Right ventricle myocardium inferior (tissue), 1 donor: ENCODE measurements around the gene N4BP3. TPM values are rescaled to one million over a fixed set of nuclear protein-coding genes. Genes with fewer than 3 reads are reported as not detected.

ENCODE experiments used
- ATAC-seq: fragments of 200-7000 bp; cut with Tn5 transposase; one replicate; pipeline ENCODE4 v1.9.1; 2020; ENCODE audit warnings: mild to moderate bottlenecking, moderate library complexity
- DNase-seq: peaks from one replicate; pipeline ENCODE4 v3.0.0; 2021; ENCODE audit errors: missing footprints
- intact Hi-C: fragments of 100-400 bp; cut with DNase I; formaldehyde crosslinking; loops from one replicate; pipeline ENCODE4 v1.11.0; 2022
- total RNA-seq: library from RNA; stranded (reverse); fragmentation: NEBNext Ultra II Directional; extraction: Animal tissue kit (Norgen Biotek cat#: 25700); gene quantifications from one replicate; pipeline ENCODE4 v1.2.1, GENCODE V29; 2021
- donor health status: DM: no; HTN: yes; CAD: no; lungs with severe emphysema.

The N4BP3 gene
- total RNA-seq, 1 donor from 2014 or later: 2.9 TPM

DNA sequence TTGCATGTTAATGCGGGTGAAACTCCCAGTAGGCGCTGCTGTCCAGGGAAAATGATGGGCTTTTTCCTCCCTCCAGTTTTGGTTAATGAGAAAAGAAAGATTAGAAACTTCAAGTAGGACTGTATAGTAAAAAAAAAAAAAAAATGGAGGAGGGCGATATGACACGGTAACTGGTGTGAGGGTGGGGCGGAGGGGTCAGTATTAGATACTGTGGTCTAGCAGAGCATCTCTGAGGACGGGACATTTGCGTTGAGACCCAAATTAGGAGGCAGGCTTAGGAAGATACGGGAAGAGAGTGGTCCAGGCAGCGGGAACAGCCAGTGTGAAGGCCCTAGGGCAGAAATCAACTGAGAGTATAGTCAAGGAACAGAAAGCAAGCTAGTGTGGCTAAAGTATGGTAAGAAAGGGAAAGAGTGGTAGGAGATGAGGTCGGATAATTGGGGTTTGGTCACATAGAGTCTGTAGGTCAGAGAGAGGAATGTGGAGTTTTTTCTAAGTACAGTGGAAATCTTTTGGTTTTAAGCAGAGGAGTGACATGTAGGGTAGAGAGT, 18.2 kb downstream of the N4BP3 start:
- intact Hi-C loops: loop anchor here (2.0 kb wide), 1 partner anchor 19 kb away; the partner anchor contains the start of gene N4BP3
- ATAC-seq (no peak), DNase-seq (no peak)

DNA sequence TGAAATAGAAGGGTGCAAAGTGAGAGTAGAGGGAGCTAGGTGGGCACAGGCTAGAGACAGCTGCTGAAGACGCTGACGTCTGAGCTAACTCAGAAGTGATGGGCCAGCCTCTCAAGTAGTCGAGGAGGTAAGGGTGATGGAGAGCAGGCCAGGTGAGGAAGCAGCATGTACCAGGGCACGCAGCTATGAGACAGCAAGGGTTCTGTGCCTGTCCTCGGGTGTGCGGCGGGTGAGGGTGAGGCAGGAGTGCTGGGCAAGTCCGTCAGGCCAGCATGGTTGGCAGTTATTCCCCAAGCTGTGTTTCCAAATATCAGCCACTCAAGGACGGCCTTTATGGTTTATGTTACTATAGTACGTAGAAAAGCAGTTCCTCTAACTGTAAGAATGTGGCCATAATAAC, 23.7 kb downstream of the N4BP3 start:
- DNase-seq: no peak
- intact Hi-C loops: no loop called here

DNA sequence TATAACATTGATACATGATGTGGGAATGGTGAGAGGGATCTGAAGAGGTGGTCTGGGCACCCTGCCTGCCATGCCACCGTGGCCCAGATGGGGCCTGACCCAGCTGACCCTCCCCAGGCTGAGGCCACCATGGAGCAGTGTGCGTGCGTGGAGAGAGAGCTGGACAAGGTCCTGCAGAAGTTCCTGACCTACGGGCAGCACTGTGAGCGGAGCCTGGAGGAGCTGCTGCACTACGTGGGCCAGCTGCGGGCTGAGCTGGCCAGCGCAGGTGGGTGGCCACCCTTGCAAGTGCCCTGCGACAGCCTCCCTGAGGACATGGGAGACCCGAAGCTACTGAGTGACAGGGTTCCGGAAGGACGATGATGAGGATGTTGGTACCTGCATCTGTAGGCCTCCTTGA, 24.7 kb downstream of the N4BP3 start:
- intact Hi-C loops: no loop called here
- DNase-seq (no peak), ATAC-seq (peak; percentile 32)

More for the DNA sequence above, 23.7 kb downstream of the N4BP3 start:
- no peak for ATAC-seq

DNA sequence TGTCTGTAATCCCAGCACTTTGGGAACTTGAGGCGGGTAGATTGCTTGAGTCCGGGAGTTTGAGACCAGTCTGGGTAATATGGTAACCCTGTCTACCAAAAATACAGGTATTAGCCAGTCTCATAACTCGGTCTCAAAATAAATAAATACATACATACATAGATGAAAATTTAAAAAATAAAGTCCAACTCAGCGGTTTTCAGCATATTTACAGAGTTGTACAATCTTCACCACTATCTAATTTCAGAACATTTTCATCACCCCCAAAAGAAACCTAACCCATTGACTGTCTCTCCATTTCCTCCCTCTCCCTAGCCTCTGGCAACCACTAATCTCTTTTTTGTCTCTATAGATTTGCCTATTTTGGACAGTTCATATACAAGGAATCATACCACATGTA, 28.2 kb downstream of the N4BP3 start:
- intact Hi-C loops: no loop called here

DNA sequence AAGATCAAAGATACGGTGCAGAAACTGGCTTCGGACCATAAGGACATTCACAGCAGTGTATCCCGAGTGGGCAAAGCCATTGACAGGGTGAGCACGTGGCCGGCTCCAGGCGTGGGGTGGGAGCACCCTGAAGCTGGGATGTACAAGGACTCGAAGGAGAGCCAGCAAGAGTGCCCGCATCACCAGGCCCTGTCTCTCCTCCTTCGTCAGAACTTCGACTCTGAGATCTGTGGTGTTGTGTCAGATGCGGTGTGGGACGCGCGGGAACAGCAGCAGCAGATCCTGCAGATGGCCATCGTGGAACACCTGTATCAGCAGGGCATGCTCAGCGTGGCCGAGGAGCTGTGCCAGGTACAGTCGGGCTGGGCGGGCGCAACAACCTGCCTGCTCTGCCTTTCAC, 29.3 kb downstream of the N4BP3 start:
- intact Hi-C loops: no loop called here
- DNase-seq (no peak), ATAC-seq (no peak)

More for the DNA sequence above, 28.2 kb downstream of the N4BP3 start:
- DNase-seq (no peak), ATAC-seq (no peak)

DNA sequence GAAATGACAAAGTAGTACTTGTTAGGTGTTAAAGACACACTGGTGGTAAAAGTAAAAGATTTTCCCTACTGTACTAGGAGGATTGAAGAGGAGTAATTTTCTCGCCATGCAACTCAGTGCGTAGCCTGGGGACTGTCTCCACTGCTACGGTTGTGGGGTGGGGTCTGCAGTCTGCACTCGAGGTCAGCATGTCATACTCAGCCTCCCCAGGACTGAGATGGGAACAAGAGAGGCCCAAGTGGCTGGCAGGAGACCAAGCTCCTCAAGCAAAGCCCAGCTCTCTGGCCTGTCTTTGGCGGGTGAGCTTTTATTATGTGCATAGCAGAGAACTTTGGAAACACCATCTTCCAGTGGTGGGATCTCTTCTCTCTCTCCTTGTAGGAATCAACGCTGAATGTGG, 29.9 kb downstream of the N4BP3 start:
- intact Hi-C loops: no loop called here
- no peak for DNase-seq

DNA sequence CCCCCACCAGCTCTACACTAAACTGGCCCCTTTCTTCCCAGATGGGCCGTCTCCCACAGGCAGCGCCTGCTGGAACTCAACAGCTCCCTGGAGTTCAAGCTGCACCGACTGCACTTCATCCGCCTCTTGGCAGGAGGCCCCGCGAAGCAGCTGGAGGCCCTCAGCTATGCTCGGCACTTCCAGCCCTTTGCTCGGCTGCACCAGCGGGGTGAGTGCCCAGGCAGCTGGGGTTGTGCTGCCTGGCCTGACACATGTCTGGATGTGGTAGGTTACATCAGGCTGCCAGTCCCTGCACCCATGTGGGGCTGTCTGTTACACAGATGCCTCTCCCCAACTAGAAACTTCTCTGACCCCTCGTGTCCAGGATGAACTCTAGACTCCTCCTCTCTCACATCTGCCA, 30.6 kb downstream of the N4BP3 start:
- ATAC-seq: peak; percentile 84
- intact Hi-C loops: no loop called here
- peak; percentile 87 for DNase-seq

More for the DNA sequence above, 29.9 kb downstream of the N4BP3 start:
- ATAC-seq: no peak

DNA sequence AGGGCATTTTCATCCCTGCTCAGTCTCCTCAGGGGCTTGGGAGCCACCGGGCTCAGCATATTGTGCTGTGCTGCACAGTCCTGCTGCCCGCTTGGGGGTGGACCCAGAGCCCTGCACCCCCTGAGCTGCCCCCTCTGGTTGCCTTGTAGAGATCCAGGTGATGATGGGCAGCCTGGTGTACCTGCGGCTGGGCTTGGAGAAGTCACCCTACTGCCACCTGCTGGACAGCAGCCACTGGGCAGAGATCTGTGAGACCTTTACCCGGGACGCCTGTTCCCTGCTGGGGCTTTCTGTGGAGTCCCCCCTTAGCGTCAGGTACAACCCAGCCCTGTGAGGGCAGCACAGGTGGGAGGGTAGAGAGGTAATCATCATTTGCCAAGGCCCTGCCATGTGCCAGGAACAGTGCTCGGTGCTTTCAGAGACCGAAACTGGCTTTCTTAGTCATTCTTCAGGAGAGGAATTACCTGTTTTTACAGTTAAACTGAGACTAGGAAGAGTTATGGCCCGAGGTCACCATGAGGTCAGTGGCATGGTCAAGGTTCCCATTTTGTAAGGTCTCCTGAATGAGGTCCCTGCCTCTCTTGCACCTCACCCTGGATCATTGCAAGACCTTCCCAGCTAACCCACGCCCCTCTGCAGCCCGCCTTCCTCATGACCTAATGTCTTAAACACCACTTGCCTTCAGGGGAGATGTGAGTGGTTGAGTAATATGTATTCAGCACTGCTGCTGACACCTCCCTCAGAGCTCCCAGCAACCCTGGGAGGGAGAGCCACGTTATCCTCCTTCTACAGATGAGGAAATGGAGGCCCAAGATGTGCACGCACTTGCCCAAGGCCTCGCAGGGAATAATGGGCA, 32.9 kb downstream of the N4BP3 start:
- no peak for ATAC-seq
- intact Hi-C loops: loop anchor here (1.0 kb wide), 1 partner anchor 70 kb away; no protein-coding TSS in a partner anchor
- DNase-seq: no peak

DNA sequence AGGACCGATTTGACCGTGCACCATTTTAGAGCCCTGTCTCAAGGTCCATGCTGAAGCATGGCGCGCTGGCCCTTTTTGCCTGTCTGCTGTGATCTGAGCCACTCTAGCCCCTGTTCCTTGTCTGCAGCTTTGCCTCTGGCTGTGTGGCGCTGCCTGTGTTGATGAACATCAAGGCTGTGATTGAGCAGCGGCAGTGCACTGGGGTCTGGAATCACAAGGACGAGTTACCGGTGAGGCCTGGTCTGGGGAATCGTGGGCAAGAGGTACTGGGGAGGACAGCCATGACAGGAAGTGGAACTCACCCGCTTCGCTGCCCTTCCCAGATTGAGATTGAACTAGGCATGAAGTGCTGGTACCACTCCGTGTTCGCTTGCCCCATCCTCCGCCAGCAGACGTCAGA, 34.1 kb downstream of the N4BP3 start:
- no peak for DNase-seq
- ATAC-seq: no peak
- intact Hi-C loops: no loop called here

DNA sequence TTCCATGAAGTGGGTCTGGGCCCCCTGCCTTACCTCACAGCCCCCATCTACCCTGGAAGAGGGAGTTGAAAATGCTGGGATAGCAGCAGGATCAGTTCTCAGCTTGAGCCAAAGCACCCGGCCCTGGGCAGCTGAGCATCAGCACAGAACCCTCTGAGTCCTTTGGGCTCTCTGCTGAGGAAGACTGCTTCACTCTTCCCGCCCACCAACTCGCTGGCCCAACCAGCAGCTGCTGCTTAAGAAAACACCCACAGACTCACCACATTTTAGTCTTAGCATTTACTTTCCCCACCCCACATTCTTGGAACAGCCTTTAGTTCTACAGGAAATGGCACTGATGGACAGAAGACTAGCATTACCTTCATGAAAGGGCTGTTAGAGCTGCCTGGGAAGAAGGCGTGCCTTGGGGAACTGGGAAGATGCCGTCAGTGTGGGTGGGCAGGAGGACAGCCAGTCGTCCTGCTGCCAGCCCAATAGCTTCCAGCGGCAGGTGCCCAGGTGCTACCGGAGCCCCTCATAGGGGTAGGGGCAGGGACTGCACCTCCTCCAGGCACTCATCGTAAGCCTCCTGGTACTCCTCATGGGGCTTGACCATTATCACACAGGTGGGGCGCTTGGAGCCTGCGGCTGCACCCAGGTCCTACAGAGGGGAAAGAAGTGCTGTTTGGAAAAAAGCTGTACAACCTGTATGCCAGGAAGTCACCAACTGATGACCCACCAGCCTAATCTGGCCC, 36.0 kb downstream of the N4BP3 start:
- DNase-seq: no peak
- ATAC-seq: no peak
- intact Hi-C loops: no loop called here

DNA sequence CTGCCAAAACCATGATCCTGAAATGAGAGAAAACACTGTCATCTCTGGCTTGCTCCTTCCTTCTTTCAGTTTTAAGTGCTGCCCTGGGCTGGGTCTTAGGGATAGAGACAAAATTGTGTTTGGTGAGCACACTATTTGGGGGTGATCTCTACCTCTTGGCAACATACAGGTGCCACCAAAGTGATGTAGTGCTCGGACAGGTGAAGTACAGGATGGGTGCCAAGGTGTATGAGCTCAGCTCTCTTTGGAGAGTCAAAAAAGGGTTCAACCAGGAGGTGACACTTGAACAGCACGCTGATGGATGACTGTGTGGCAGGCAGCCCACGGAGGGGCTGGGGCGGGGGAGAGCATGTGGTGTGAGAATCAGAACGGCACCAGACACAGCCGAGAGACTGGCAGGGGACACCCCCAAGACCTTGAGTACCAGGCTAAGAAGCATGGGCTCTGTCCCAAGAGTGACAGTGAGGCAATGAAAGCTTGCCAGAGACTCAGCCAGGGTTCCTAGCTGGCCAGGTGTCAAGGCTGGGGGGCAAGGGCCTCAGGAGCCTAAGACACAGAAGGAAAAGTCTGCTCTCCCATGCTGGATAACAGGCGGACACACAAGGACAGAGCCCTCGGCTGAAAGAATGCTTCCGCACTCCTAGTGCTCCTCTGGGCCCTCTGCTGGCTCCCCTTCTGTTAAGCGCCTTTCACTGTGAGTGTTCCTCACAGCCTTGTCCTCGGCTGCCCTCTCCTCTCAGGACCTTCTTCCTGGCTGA, 37.8 kb downstream of the N4BP3 start:
- intact Hi-C loops: no loop called here
- ATAC-seq (no peak), DNase-seq (no peak)

DNA sequence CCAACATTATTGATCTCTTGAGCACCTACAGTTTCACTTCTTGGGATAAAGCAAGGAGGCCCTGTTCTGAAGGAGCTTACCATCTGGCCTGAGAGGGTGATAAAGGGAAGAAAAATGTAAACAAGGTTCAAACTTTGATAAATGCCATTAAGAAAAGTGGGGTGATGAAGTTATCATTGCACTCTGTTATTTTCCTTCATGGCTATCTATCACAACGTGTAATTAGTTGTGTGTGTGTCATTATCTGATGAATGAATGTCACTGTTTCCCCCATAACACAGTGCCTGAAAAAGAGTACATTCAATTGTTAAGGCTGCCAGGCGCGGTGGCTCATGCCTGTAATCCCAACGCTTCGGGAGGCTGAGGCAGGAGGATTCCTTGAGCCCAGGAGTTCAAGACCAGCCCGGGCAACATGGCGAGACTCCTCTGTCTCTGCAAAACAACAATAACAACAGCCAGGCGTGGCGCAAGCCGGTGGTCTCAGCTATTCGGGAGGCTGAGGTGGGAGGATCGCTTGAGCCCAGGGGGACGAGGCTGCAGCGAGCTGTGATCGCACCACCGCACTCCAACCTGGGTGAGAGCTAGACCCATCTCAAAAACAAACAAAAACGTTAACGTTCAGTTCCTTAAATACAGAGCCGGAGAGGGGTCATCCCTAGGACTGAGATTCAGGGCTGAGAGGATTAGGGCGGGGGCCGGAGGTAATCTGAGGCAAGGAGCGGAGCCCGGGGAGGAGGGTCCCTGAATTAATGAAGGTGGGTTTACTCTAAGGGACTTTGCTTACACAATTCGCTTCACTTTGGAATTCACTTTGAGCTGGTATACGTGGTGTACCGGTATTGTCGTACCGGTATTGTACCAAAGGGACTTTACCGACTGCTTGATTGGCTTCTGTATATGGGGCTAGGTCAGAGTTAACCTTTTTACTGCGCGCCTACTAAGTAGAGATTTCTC, 39.4 kb downstream of the N4BP3 start:
- intact Hi-C loops: no loop called here
- ATAC-seq (no peak), DNase-seq (no peak)

DNA sequence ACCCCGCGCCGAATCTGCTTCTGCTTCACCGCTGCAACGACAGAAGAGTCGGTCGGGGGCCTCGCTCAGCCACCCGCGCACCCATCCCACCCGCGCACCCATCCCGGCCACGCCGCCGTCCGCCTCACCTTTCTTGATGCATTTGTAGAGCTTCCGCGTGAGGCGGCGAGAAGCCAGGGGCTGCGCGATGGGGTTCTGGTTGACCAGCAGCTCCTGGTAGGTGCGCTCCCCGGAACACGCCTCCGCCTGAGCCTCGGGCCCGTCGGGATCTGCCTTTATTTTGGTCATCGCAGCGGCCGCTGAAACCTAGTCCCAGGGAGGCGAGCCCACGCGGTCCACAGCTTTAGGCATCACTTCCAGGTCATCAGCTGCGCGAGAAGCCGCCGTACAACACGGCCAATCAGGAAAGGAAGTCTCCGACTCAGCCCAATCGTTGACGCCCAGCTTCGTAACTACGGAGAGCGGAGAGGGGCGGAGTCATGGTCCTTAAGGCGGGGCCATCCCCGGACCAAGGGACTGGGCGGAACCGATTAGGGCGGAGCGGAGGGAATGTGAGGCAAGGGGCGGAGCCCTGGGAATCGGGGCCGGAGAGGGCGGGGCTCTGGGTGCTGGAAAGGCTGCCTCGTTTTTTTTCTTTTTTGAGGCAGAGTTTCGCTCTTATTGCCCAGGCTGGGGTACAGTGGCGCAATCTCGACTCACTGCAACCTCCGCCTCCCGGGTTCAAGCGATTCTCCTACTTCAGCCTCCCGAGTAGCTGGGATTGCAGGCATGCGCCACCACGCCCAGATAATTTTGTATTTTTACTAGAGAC, 40.4 kb downstream of the N4BP3 start, which contains the start of gene NHP2:
Gene NHP2 (minus strand): TSS at position 356 of the 811 bp plus-strand sequence. CDS start 68 bp downstream, at position 288.
- DNase-seq (peak; percentile 99), ATAC-seq (peak; percentile 100)
- intact Hi-C loops: no loop called here

DNA sequence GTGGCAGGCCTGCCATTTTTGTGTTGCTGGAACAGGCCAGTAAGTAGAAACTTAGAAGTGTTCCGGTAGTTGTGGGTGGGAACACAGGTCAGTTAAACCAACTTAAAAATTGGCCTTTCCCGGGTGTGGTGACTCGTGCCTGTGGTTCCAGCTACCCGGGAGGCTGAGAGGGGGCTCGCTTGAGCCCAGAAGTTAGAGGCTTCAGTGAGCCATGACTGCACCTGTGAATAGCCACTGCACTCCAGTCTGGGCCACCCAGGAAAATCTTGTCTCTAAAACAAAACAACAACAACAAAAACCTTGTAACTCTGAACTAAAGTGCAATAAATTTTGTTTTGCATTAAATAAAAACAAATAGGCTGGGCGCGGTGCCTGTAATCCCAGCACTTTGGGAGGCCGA, 41.7 kb downstream of the N4BP3 start:
- intact Hi-C loops: no loop called here
- DNase-seq (no peak), ATAC-seq (no peak)

DNA sequence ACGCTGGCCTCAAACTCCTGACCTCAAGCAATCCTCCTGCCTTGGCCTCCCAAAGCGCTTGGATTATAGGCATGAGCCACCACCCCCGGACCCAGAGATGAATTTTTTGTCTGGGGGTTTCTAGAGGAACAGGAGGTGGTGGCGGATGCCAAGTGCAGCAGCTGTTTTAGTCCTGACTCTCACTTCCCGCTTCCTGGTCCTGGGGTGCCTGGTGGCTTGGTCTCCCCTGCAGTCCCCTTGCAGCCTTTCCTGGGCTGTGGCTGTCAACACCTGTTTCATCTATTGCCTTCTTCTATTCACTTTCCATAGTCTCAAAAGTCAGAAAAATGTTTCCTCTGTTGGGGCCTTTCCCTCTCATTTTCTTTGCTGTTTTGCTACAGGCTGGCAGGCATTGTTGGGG, 46.8 kb downstream of the N4BP3 start:
- ATAC-seq: no peak

DNA sequence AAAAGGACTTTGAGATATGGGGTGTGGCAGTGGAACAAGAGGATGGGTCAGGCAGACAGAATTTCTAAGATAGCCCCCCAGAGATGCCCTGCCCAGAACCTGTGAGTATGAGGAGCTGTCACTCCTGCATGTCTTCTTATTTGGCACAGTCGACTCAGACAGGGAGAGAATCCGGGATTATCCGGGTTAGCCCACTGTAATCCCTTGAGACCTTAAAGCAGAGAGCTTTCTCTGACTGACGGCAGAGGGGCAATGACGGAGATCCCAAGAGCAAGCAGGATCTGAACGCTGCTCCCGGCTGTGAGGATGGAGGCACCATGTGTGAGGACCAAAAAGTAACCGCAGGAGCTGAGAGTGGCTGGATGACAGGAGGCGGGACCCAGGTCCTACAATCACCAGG, 49.1 kb downstream of the N4BP3 start:
- intact Hi-C loops: no loop called here
- DNase-seq (no peak), ATAC-seq (no peak)

More for the DNA sequence above, 46.8 kb downstream of the N4BP3 start:
- DNase-seq: no peak
- intact Hi-C loops: no loop called here
